AG10803 (cell line): ENCODE results near the gene NPLOC4.

Experiments
- DNase-seq: peaks from one replicate; pipeline ENCODE4 v3.0.0; 2010; ENCODE audit warnings: low read depth
- H3K4me3 ChIP-seq: 2 replicates; pipeline ENCODE4 v1.5.1; 2011; ENCODE audit warnings: mild to moderate bottlenecking, low read length, control low read depth
- TF ChIP-seq, protein P1 (sequence below): conservative IDR thresholded peaks from 2 replicates; pipeline ENCODE4 v1.5.1; 2011; ENCODE audit warnings: mild to moderate bottlenecking, low read length, control low read depth, inconsistent platforms

NPLOC4 gene

DNA sequence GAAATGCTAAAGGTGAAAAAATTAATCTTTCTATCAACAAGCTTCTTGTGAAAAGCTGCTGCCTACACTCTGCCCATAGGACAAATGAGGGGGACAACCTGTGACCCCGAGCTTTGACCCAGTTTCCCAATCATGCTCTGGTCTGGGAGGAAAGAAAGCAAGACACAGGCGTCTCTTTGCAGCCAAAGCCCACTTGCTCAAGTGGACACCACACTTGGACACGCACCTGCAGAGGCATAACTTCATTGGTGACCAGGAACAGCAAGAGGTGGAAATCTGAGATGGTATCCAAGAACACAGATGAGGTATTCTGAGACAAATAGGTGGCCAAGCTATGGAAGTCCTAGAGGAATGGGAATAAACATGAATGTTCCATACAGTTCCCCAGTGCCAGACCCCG, 69.7 kb downstream of the NPLOC4 start:
- peak overlapping the region; percentile 36 for H3K4me3 ChIP-seq
- TF ChIP-seq, protein P1, sequence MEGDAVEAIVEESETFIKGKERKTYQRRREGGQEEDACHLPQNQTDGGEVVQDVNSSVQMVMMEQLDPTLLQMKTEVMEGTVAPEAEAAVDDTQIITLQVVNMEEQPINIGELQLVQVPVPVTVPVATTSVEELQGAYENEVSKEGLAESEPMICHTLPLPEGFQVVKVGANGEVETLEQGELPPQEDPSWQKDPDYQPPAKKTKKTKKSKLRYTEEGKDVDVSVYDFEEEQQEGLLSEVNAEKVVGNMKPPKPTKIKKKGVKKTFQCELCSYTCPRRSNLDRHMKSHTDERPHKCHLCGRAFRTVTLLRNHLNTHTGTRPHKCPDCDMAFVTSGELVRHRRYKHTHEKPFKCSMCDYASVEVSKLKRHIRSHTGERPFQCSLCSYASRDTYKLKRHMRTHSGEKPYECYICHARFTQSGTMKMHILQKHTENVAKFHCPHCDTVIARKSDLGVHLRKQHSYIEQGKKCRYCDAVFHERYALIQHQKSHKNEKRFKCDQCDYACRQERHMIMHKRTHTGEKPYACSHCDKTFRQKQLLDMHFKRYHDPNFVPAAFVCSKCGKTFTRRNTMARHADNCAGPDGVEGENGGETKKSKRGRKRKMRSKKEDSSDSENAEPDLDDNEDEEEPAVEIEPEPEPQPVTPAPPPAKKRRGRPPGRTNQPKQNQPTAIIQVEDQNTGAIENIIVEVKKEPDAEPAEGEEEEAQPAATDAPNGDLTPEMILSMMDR, result no peak
- no peak for DNase-seq

DNA sequence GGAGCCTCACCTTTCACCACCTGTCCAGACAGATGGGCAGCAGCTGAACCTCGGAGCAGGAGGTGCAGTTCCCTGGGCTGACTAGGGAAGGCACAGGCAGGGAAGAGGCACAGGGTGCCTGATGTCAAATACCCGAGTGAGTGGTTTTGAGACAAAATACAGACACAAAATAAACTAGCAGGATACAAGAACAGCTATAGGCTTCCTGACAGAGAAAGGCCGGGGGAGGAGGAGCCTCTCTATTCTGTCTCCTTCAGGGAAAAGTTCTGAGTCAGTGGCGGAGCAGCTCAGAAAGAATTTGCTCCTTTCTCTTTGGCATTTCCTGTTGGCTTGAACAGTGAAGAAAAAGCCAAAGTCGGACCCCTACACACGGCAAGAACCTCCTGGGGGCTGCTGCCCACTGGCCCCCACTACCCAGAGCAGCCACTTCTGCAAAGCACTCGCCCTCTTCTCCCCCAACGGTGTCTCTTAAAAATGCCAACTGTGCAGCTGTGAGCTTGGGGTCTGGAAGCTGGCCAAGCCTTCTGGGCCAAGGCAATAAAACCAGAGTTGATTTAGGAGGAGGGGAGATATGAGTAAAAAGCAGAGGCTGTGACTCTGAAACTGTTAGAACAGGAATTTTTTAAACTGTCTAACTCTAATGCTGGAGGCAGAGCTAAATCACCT, 70.3 kb downstream of the NPLOC4 start:
- peak; percentile 97 for DNase-seq
- TF ChIP-seq, protein P1, result no peak
- peak overlapping the region; percentile 47 for H3K4me3 ChIP-seq

DNA sequence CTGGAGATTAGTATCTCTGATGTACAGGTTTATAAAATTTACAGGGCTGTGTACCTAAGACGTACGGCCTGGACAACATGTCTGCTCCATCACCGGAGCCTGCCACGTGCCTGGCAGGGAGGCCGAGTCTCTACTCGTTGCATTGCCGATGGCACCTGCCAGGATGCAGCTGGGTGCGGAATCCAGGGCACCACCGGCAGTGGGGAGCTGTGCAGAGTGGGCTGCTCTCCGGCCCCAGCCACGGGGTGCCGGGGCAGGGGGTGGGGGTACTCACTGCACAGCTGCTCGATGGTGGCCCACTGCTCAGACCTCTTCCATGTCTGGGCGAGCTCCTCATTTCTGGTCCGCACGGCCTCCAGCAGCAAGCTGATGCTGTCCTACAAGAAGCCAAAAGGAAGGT, 71.7 kb downstream of the NPLOC4 start:
- H3K4me3 ChIP-seq, result no peak overlapping the region
- TF ChIP-seq, protein P1, result no peak
- no peak for DNase-seq

DNA sequence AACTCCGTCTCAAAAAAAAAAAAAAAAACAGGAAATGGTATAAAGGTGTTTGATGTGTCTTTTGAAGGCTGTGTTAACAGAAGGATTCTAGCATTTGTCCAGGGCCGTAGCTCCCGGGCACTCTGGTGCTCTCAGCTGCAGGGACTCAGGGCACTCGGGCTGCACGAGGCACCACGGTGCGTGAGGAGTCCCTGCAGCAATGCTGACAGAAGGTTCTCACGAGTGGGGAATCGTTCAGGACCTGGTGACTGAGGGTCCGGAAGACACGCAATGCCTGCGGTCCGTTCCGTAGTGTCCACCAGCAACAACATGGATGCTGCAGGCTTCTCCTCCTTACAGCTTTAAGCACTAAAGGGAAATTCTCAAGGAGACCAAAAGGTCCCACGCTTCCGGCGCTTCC, 72.1 kb downstream of the NPLOC4 start:
- DNase-seq, result no peak
- TF ChIP-seq, protein P1, result no peak
- no peak overlapping the region for H3K4me3 ChIP-seq

DNA sequence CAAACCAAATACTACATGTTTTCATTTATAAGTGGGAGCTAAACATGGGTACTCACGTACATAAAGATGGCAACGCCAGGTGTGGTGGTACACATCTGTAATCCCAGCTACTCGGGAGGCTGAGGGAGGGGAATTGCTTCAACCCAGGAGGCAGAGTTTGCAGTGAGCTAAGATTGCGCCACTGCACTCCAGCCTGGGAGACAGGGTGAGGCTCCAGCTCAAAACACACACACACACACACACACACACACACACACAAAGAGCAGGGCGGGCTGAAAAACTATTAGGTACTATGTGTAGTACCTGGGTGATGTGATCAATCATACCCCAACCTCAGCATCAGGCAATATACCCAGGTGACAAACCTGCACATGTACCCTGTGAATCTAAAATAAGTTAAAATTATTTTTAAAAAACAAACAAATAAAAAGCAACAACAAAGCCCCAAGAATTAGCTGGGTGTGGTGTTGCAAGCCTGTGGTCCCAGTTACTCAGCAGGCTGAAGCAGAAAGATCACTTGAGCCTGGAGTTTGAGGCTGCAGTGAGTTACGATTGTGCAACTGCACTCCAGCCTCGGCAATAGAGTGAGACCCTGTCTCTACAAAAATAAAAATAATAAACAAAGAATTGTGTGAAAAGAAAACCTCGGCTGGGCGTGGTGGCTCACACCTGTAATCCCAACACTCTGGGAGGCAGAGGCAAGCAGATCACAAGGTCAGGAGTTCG, 72.9 kb downstream of the NPLOC4 start:
- H3K4me3 ChIP-seq, result no peak overlapping the region
- TF ChIP-seq, protein P1, result no peak
- DNase-seq, result peak; percentile 92

DNA sequence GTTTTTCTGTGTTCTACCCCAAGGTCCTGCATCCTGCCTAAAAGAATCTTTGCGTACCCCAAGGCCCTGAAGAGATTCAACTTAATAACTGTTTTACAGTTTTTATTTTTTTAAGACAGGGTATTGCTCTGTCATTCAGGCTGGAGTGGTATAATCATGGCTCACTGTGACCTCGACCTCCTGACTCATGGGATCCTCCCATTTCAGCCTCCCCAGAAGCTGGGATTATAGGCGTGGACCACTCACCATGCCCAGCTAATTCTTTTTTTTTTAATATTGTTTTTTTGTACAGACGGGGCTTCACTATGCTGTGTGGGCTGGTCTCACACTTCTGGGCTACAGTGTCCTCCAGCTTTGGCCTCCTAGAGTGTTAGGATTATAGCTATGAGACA, 75.4 kb downstream of the NPLOC4 start:
- H3K4me3 ChIP-seq, result no peak overlapping the region
- TF ChIP-seq, protein P1, result no peak
- DNase-seq, result no peak
